Stomach (tissue), 4 donors: Measurements from ENCODE around the gene CFAP46.

ENCODE experiments used
- POLR2A ChIP-seq, 4 donors: fragments of 450-650 bp; IDR thresholded peaks; one replicate each; pipeline ENCODE4 v1.6.1; 2016; ENCODE audit warnings: antibody characterized with exemption in 4 of 4, control low read depth in 2 of 4, mild to moderate bottlenecking in 1 of 4, moderate library complexity in 1 of 4
- TF ChIP-seq, protein P1 (sequence below), 7 experiments: fragments of 450-650 bp in 4 of 7; fragments of 200-600 bp in 3 of 7; sonication (generic) in 3 of 7; IDR thresholded peaks; one replicate each; pipeline ENCODE4 v1.5.1; 2016 to 2019; ENCODE audit warnings: antibody characterized with exemption in 7 of 7, control low read depth in 2 of 7, mild to moderate bottlenecking in 1 of 7

DNA sequence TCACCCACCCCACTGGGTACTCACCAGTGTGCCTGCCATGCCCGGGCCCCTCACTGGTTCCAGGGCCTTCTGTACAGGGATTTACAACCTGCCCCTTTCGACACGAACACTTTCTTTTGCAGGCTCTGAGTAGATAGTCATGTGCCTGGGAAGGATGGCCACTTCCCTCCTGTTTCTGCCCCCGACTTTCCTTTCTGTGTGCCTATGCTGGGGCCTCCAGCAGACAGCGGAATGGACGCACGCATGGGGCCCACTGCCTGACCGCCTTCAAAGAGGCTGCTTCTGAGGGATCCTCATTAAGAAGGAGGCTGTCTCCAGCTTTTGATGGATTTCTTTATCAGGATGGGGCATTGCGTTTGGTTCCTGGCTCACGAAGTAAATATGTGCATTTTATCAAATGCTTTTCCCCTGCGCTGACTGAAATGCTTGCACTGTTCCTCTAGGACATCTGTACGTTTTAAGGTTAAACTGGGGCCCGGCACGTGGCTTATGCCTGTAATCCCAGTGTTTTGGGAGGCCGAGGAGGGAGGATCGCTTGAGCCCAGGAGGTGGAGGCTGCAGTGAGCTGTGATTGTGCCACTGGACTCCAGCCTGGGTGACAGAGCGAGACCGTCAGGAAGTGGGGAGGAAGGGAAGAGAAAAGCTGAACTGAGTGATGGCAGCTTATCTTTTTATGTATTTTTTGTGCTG lies 127.1 kb downstream of the CFAP46 start:
- TF ChIP-seq POLR2A (IDR thresholded peaks at IDR 0.05), result no peak
- TF ChIP-seq, protein P1, sequence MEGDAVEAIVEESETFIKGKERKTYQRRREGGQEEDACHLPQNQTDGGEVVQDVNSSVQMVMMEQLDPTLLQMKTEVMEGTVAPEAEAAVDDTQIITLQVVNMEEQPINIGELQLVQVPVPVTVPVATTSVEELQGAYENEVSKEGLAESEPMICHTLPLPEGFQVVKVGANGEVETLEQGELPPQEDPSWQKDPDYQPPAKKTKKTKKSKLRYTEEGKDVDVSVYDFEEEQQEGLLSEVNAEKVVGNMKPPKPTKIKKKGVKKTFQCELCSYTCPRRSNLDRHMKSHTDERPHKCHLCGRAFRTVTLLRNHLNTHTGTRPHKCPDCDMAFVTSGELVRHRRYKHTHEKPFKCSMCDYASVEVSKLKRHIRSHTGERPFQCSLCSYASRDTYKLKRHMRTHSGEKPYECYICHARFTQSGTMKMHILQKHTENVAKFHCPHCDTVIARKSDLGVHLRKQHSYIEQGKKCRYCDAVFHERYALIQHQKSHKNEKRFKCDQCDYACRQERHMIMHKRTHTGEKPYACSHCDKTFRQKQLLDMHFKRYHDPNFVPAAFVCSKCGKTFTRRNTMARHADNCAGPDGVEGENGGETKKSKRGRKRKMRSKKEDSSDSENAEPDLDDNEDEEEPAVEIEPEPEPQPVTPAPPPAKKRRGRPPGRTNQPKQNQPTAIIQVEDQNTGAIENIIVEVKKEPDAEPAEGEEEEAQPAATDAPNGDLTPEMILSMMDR (IDR thresholded peaks at IDR 0.05), result no peak
